HG03108 (cell line): Measurements from ENCODE around the gene NDST3.
A peak's percentile ranks its signal among the peaks of the same experiment; 100 is the strongest.
"Not testable (repeated sequence)": the region's sequence is repeated elsewhere in the genome, so short reads cannot be mapped to it uniquely, and the experiment has no call there.

Source experiments
- ATAC-seq: cut with Tn5 transposase; IDR thresholded peaks from one replicate; pipeline ENCODE4 v1.9.1; 2021; ENCODE audit warnings: moderate library complexity; ENCODE audit not compliant: unreplicated experiment

NDST3 gene

GRCh38 chr4:118266145-118266496, 231.8 kb downstream of the NDST3 start:
- not testable (repeated sequence) for ATAC-seq

GRCh38 chr4:118268780-118269179, 234.5 kb downstream of the NDST3 start:
- ATAC-seq: no peak

- peak; percentile 44 for ATAC-seq
These were observed 236.2 kb downstream of the NDST3 start for GRCh38 chr4:118270492-118270891.

- no peak for ATAC-seq
These were observed 237.5 kb downstream of the NDST3 start for GRCh38 chr4:118271788-118272187.

- ATAC-seq: no peak
These were observed 239.4 kb downstream of the NDST3 start for GRCh38 chr4:118273642-118274041.

GRCh38 chr4:118276580-118276979, 242.3 kb downstream of the NDST3 start:
- ATAC-seq: no peak

- ATAC-seq: no peak
These were observed 243.0 kb downstream of the NDST3 start for GRCh38 chr4:118277243-118277642.

GRCh38 chr4:118278473-118279274, 244.4 kb downstream of the NDST3 start:
- peak; percentile 87 for ATAC-seq

GRCh38 chr4:118279328-118279727, 245.0 kb downstream of the NDST3 start:
- peak; percentile 0 for ATAC-seq

GRCh38 chr4:118279920-118280432, 245.7 kb downstream of the NDST3 start:
- ATAC-seq: no peak

- ATAC-seq: no peak
These were observed 246.4 kb downstream of the NDST3 start for GRCh38 chr4:118280501-118281218.

GRCh38 chr4:118281611-118282442, 247.5 kb downstream of the NDST3 start:
- no peak for ATAC-seq

GRCh38 chr4:118282692-118283091, 248.4 kb downstream of the NDST3 start:
- no peak for ATAC-seq

GRCh38 chr4:118284169-118284568, 249.9 kb downstream of the NDST3 start:
- peak; percentile 44 for ATAC-seq

GRCh38 chr4:118285931-118286330, 251.6 kb downstream of the NDST3 start:
- ATAC-seq: no peak

GRCh38 chr4:118286685-118287084, 252.4 kb downstream of the NDST3 start:
- no peak for ATAC-seq

- ATAC-seq: no peak
These were observed 253.6 kb downstream of the NDST3 start for GRCh38 chr4:118287711-118288451.

GRCh38 chr4:118289794-118290193, 255.5 kb downstream of the NDST3 start:
- no peak for ATAC-seq

- ATAC-seq: no peak
These were observed 256.7 kb downstream of the NDST3 start for GRCh38 chr4:118290951-118291350.

GRCh38 chr4:118296729-118297128, 262.4 kb downstream of the NDST3 start:
- ATAC-seq: no peak

GRCh38 chr4:118299619-118300018, 265.3 kb downstream of the NDST3 start:
- ATAC-seq: not testable (repeated sequence)
